IPS-18c (cell line): Measurements from ENCODE around the gene DHX32.
A peak's percentile ranks its signal among the peaks of the same experiment; 100 is the strongest.

Experiments used
- H3K4me3 ChIP-seq: 2 replicates; pipeline ENCODE4 v1.7.0; 2013; ENCODE audit warnings: low read depth, mild to moderate bottlenecking, low read length, moderate library complexity; ENCODE audit not compliant: insufficient read depth
- H3K9me3 ChIP-seq: one replicate; pipeline ENCODE4 v1.6.1; 2013; ENCODE audit warnings: mild to moderate bottlenecking, low read length, moderate library complexity; ENCODE audit not compliant: control insufficient read depth, insufficient read depth

DHX32 gene

DNA sequence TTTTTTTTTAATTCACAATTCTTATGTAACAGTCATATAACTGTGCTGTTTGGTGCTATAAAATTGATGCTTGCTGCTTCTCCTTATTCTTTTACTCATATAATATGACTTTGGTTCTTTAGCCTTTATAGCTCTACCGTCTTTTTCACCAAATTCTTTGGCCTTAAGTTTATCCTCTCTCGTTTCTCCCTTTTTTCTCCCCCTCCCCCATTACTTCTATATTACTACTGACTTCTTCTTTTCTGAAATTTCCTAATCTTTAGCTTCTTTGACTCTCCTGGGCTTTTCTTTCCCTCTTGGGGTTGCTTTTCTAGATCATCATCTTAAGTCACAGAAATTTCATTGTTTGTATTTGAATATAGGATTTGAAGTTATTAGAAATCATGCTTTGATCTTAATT lies 54.0 kb downstream of the DHX32 start:
- no peaks in the 10 kb centered on the region for H3K9me3 ChIP-seq

DNA sequence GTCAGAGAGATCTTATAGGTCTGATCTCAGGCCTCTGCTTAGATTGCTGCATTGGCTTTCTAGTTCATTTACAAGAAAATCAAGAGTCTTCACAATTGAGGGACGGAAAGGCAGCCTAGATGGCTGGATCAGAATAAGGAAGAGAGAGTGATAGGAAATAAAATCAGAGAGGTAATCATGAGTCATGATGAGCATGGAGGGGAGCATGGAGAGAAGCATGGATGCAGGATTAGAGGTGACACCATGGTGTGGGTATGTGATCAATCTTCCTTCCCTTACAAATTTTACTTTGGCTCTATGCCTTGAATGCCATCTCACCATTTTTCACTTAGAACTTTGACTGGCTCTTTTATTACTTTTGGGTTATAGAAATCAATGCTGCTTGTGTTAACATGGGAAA lies 56.4 kb downstream of the DHX32 start:
- H3K4me3 ChIP-seq = peak overlapping the region; percentile 98; the same call in 1 of the 2 replicates
- H3K9me3 ChIP-seq = no peaks in the 10 kb centered on the region

More for the DNA sequence above, 54.0 kb downstream of the DHX32 start:
- H3K4me3 ChIP-seq = no peak overlapping the region

- Histone ChIP-seq H3K9me3 (no peaks in the 10 kb centered on the region), H3K4me3 (peak overlapping the region; percentile 98)
These were observed 57.3 kb downstream of the DHX32 start for GRCh38 chr10:125823663-125824251.

DNA sequence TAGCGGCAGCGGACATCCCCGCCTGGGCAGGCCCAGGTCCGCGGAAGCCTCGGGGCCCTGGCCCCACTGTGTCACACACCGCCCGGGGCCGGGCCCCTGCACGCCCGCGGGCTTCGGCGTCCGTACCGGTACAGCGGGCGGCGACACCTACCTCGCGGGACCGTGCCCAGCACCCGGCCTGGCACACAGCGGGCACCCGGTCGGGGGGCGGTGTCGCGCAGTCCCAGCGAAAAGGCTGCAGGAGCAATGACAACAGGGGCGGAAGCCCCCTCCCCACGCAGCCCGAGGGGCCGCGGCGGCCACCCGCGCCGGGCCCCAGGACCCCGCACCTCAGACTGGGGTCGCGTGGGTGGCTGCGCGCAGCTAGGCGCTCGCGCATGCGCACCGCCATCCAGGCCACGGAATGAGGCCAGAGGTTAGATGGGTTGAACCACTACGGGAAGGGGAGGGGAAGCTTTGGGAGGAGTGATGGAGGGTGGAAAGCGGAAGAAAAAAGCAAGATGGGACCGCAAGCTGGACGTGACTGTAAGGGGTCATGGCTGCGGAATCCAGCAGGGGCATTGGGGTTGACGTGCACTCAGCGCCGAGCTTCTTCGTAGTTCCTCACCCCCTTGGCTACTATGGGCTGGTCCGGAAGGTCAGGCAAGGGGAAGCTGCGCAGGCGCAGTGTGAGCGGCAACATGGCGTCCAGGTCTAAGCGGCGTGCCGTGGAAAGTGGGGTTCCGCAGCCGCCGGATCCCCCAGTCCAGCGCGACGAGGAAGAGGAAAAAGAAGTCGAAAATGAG lies 58.0 kb downstream of the DHX32 start, which contains the start of the genes BCCIP and UROS:
Gene BCCIP, plus strand, starts transcription at position 669 of the 785 bp plus-strand sequence. Its CDS starts 12 bp downstream, at position 681.
Gene UROS, minus strand, starts transcription at position 381 of the 785 bp plus-strand sequence. CDS start 6,759 bp downstream, outside the sequence.
- peak within 1 kb of the TSS; percentile 98 for H3K4me3 ChIP-seq
- no peaks in the 10 kb centered on the region for H3K9me3 ChIP-seq

- Histone ChIP-seq H3K9me3 (no peaks in the 10 kb centered on the region), H3K4me3 (no peak overlapping the region)
These were observed 60.4 kb downstream of the DHX32 start for GRCh38 chr10:125820701-125821100.

GRCh38 chr10:125817337-125817946 lies 63.6 kb downstream of the DHX32 start:
- Histone ChIP-seq H3K9me3 (no peaks in the 10 kb centered on the region), H3K4me3 (no peak overlapping the region)

GRCh38 chr10:125816548-125816947 lies 64.5 kb downstream of the DHX32 start:
- H3K9me3 ChIP-seq = no peaks in the 10 kb centered on the region
- H3K4me3 ChIP-seq = no peak overlapping the region

DNA sequence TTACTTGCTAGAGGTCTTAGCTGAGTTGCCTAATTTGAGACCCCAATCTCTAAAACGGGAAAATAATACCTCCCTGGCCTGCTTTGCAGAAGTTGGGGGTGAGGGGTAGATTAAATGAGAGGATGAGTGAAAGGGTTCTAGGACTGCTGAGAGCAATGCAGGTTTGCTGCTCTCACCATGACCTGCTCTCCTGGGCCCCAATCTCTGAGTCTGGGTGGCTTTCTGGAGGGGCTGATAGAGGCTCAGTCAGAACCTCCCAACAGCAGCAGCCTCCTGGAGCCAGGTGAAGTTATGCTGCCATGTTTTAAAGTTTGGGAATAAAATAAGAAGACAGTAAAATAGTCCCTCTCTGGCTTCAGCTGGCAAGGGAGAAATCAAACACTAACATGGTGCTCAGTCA lies 65.3 kb downstream of the DHX32 start:
- H3K4me3 ChIP-seq = no peak overlapping the region
- H3K9me3 ChIP-seq = no peaks in the 10 kb centered on the region

- H3K9me3 ChIP-seq = no peaks in the 10 kb centered on the region
- H3K4me3 ChIP-seq = no peak overlapping the region
These were observed 68.9 kb downstream of the DHX32 start for GRCh38 chr10:125812128-125812750.

DNA sequence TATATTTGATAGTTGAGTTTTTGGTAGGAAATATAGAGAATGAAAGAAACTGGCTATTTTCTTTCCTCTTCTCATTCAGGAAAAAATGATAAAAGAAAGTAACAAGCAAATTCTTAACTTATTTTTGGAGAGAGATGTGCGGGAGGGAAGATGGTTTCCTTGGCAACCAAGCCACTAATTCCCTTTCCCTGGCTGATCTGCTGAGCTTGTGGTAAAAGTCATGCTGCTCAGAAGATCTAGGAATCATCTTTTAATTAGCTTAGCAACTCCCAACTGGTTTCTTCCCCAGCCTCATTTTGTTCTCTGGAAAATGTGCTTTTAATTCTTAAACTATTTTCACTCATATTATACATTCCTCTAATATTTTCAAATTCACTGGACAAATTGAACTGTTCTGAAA lies 69.8 kb downstream of the DHX32 start:
- Histone ChIP-seq H3K4me3 (no peak overlapping the region), H3K9me3 (no peaks in the 10 kb centered on the region)

GRCh38 chr10:125808047-125808446 lies 73.0 kb downstream of the DHX32 start:
- Histone ChIP-seq H3K4me3 (no peak overlapping the region), H3K9me3 (no peaks in the 10 kb centered on the region)

DNA sequence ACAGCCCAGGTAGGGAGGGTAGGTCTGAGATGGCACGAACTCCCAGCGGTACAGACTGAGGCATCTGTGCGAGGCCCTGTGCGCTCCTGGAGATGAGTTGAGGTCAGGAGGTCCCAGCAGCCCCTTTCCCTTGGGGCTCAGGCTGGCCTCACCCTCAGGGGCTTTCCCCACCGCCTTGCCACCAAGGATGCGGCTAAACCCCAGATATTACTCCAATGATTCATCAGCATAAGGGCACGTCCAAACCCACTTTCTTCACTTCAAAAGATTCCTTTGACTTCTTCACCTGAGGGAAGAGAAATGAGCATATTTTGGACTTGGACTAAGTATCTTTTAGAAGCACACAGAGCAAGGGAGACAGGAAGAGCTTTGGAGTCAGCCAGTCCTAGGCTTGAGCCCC lies 78.4 kb downstream of the DHX32 start:
- H3K9me3 ChIP-seq = no peaks in the 10 kb centered on the region
- no peak overlapping the region for H3K4me3 ChIP-seq

DNA sequence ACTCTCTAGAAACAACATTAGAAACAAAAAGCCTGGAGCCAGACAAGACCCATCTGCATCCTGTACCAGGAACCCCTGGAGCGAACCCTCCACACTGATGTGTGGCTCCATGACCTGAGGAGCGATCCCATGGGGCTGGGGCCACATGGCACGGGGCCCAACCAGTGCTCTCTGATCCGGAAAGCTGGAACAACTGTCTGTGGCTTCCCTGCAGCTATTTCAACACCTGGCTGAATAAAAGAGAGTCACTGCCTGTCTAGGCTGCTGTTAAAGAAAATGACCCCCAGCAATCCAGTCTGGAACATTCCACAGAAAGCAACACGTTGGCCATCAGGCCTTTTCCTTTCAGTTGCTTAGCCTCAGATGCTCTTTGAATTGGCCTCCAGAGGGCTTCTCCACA lies 79.0 kb downstream of the DHX32 start:
- H3K9me3 ChIP-seq = no peaks in the 10 kb centered on the region

DNA sequence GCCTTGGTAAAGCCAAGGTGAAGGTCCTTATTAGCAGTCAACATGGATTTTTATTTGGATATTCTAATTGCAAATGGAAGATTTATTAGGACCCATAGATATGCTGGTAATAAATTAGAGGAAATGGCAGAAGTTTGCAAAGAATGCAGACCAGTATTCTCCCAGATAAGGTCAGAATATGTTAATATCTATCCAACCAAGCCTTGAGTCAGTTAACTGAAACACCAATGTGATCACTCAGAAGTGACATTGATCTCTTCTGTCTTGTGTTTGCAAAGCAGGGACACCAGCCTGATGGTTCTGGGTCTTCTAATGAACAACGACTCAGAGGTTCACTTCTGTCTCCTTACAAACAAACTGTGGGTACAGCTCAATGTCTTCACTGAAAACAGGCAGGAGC lies 79.5 kb downstream of the DHX32 start:
- H3K4me3 ChIP-seq = no peak overlapping the region
- no peaks in the 10 kb centered on the region for H3K9me3 ChIP-seq

More for the DNA sequence above, 79.0 kb downstream of the DHX32 start:
- H3K4me3 ChIP-seq = no peak overlapping the region

DNA sequence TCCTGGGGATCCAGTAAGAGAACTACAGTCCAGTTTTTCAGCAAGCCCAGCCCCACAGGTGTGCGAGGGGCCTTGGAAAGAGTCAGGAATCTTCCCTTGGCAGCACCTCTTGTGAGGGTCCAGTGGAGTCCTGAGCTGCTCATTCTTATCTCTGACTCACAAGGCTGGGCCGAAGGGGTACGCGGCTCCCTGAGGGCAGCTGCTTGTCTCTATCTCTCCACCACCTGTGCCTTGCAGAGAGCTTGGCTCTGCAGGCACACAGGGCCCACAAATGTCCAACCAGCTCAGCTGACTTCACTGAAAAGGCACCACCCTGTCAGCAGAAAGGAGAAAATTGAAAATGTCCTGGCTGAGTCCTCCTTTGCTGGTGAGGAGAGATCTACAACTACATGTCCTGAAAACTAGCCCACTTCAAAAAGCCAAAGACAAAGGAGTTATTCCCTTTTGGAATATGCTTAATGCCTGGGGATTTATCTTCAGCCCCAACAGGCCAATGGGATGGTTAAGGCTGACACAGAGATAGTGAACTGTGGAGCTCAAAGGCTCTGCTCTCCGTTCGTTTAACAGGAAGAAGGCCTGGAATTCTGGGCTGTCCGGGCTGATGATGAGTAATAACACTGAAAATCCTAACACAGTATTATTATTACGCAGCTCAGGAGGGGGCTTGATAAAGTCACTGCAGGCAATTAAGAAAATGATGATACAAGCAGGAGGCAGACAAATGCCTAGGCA lies 81.5 kb downstream of the DHX32 start:
- Histone ChIP-seq H3K9me3 (no peaks in the 10 kb centered on the region), H3K4me3 (no peak overlapping the region)

DNA sequence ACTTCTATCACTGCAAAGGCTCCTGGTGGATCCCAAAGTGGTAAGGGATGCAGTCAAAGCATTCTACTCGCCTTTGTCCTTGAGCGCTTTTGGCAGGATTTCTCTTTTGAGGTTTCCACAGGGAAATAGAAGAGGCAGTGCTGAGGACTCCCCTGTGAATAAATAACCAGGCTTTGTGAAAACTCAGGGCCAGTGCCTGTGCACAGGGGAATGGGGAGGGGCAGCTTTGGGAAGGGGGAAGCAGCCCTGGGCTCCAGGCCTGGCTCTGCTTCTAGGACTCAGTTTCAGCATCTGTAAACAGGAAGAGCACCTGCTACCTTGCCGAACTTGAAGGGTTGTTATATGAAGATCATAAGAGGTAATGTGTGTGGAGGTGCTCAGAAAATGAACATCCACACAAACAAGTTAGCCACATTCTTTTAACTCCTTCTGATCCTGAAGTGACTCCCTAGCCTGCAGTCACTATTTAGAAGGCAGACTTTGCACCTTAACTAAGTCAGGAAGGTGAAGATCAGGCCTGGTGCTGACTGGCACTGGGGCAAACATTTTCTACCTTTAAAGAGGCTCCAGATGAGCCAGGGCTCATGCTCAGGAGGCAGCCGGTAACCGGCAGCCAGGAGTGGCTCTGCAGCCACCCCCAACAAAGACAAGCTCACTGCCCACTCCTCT lies 83.0 kb downstream of the DHX32 start:
- Histone ChIP-seq H3K4me3 (no peak overlapping the region), H3K9me3 (no peaks in the 10 kb centered on the region)

- Histone ChIP-seq H3K4me3 (no peak overlapping the region), H3K9me3 (no peaks in the 10 kb centered on the region)
These were observed 83.7 kb downstream of the DHX32 start for GRCh38 chr10:125797424-125797823.
